Common myeloid progenitor, CD34-positive (primary cell): Measurements from ENCODE around the gene STRN4.

ENCODE experiments used
- CTCF ChIA-PET: fragments of 350-600 bp; sonication (Branson Sonifier 250); formaldehyde crosslinking; loops from one replicate; lab custom pipeline; 2021; ENCODE audit warnings: antibody characterized with exemption; lab: Charles Lee
- POLR2A ChIA-PET: fragments of 350-600 bp; sonication (Branson Sonifier 250); formaldehyde crosslinking; loops from one replicate; lab custom pipeline; 2021; ENCODE audit warnings: antibody characterized with exemption; lab: Charles Lee
- DNase-seq, 3 donors: peaks; one replicate each; pipeline versions ENCODE4 v3.0.0 to v3.0.0-alpha.2; 2013
- H3K27ac ChIP-seq, 2 experiments: 1 replicate in 1 of 2; 2 replicates in 1 of 2; pipeline ENCODE4 v1.7.0; 2013; ENCODE audit warnings: inconsistent platforms in 2 of 2, low read length in 2 of 2, mild to moderate bottlenecking in 2 of 2, low read depth in 1 of 2, moderate library complexity in 1 of 2; ENCODE audit not compliant: severe bottlenecking in 2 of 2, insufficient read depth in 1 of 2, poor library complexity in 1 of 2
- H3K27me3 ChIP-seq, 5 experiments: replicated peaks in 2 of 5; 1 replicate in 3 of 5; 2 replicates in 2 of 5; pipeline versions ENCODE4 v1.6.1 to v1.7.0; 2013; ENCODE audit warnings: low read length in 4 of 5, mild to moderate bottlenecking in 2 of 5, moderate library complexity in 2 of 5, inconsistent platforms in 1 of 5; ENCODE audit not compliant: insufficient read depth in 5 of 5, control insufficient read depth in 4 of 5
- H3K36me3 ChIP-seq, 4 experiments: 1 replicate in 2 of 4; 2 replicates in 2 of 4; pipeline versions ENCODE4 v1.6.1 to v1.7.0; 2013; ENCODE audit warnings: low read length in 3 of 4, control low read depth in 1 of 4, mild to moderate bottlenecking in 1 of 4; ENCODE audit not compliant: control insufficient read depth in 4 of 4, insufficient read depth in 4 of 4
- H3K4me1 ChIP-seq, 4 experiments: 1 replicate in 3 of 4; 2 replicates in 1 of 4; pipeline versions ENCODE4 v1.6.1 to v1.7.1; 2013; ENCODE audit warnings: low read length in 3 of 4, mild to moderate bottlenecking in 3 of 4, control low read depth in 1 of 4, inconsistent platforms in 1 of 4, moderate library complexity in 1 of 4; ENCODE audit not compliant: control insufficient read depth in 4 of 4, insufficient read depth in 4 of 4; ENCODE audit errors: control extremely low read depth in 1 of 4
- H3K4me3 ChIP-seq, 7 experiments: 1 replicate in 4 of 7; 2 replicates in 3 of 7; pipeline versions ENCODE4 v1.5.1 to v1.7.0; 2013; ENCODE audit warnings: mild to moderate bottlenecking in 7 of 7, low read length in 6 of 7, moderate library complexity in 6 of 7, inconsistent platforms in 2 of 7, low read depth in 2 of 7, control low read depth in 1 of 7; ENCODE audit not compliant: insufficient read depth in 4 of 7, control insufficient read depth in 1 of 7; ENCODE audit errors: extremely low read depth in 1 of 7
- H3K9me3 ChIP-seq, 5 experiments: 1 replicate in 4 of 5; 2 replicates in 1 of 5; pipeline versions ENCODE4 v1.6.1 to v1.7.1; 2013; ENCODE audit warnings: low read length in 4 of 5, mild to moderate bottlenecking in 2 of 5, inconsistent platforms in 1 of 5, low read depth in 1 of 5, moderate library complexity in 1 of 5; ENCODE audit not compliant: control insufficient read depth in 4 of 5, insufficient read depth in 2 of 5; ENCODE audit errors: control extremely low read depth in 1 of 5
- WGBS: methylation state at CpG from one replicate; pipeline ENCODE4 v1.1.5; 2013; ENCODE audit not compliant: insufficient coverage; 5-methylcytosine and 5-hydroxymethylcytosine counted together

Gene STRN4

GRCh38 chr19:46710687-46711086 is 35.6 kb downstream of the STRN4 start:
- Histone ChIP-seq H3K27me3 (no peaks in the 10 kb centered on the region), H3K4me1 (peaks cover 10 to 25% (median 22%) of the 10 kb centered on the region in 4 experiments), H3K27ac (no peak overlapping the region), H3K36me3 (peaks cover 0 to 37% (median 15%) of the 10 kb centered on the region in 4 experiments), H3K4me3 (no peak overlapping the region), H3K9me3 (no peaks in the 10 kb centered on the region)
- ChIA-PET POLR2A (no interaction called here), CTCF (interaction anchor here (1.1 to 16.2 kb wide), 2 partner anchors 19 kb away, joined by 4 to 356 read pairs; no protein-coding TSS in a partner anchor)
- 97% methylated on average over 13 of the region's 25 CpGs for WGBS
- DNase-seq = no peak

- DNase-seq = peak; percentile 50 to 74 (median 66)
- POLR2A ChIA-PET = interaction anchor here (0.7 to 1.3 kb wide), 3 partner anchors 16 to 27 kb away, joined by 3 to 4 read pairs (median 3); no protein-coding TSS in a partner anchor
- H3K4me1 ChIP-seq = peaks cover 0 to 1% (median 0%) of the 10 kb centered on the region in 4 experiments
- WGBS = 34% methylated on average over 12 of the region's 21 CpGs
- H3K27ac ChIP-seq = no peak overlapping the region
- CTCF ChIA-PET = interaction anchor here (0.7 to 16.2 kb wide), 19 partner anchors 9 to 230 kb away, joined by 3 to 356 read pairs (median 3); no protein-coding TSS in a partner anchor
- no peaks in the 10 kb centered on the region for H3K27me3 ChIP-seq
- no peak overlapping the region for H3K4me3 ChIP-seq
- H3K9me3 ChIP-seq = no peaks in the 10 kb centered on the region
- peaks cover 4 to 71% (median 37%) of the 10 kb centered on the region in 4 experiments for H3K36me3 ChIP-seq
These were observed 41.7 kb downstream of the STRN4 start for GRCh38 chr19:46704379-46705076.

GRCh38 chr19:46700704-46701103 is 45.5 kb downstream of the STRN4 start:
- Histone ChIP-seq H3K4me3 (no peak overlapping the region), H3K27ac (no peak overlapping the region), H3K36me3 (peaks cover 13 to 81% (median 50%) of the 10 kb centered on the region in 4 experiments), H3K27me3 (no peaks in the 10 kb centered on the region), H3K4me1 (peaks cover 0 to 1% (median 0%) of the 10 kb centered on the region in 4 experiments), H3K9me3 (no peaks in the 10 kb centered on the region)
- WGBS = 93% methylated on average over 12 of the region's 13 CpGs
- POLR2A ChIA-PET = no interaction called here
- no peak for DNase-seq
- CTCF ChIA-PET = no interaction called here

- H3K36me3 ChIP-seq = peaks cover 18 to 95% (median 52%) of the 10 kb centered on the region in 4 experiments
- H3K4me3 ChIP-seq = no peak overlapping the region
- no peaks in the 10 kb centered on the region for H3K9me3 ChIP-seq
- 96% methylated on average over 10 of the region's 11 CpGs for WGBS
- no peak for DNase-seq
- ChIA-PET CTCF (interaction anchor here (3.2 kb wide), 1 partner anchor 31 kb away, joined by 12 read pairs; no protein-coding TSS in a partner anchor), POLR2A (interaction anchor here (0.6 kb wide), 1 partner anchor 32 kb away, joined by 3 read pairs; no protein-coding TSS in a partner anchor)
- no peaks in the 10 kb centered on the region for H3K4me1 ChIP-seq
- no peak overlapping the region for H3K27ac ChIP-seq
- no peaks in the 10 kb centered on the region for H3K27me3 ChIP-seq
These were observed 47.6 kb downstream of the STRN4 start for GRCh38 chr19:46698395-46699321.

- Histone ChIP-seq H3K4me1 (no peaks in the 10 kb centered on the region), H3K27ac (peak overlapping the region in 1 of 2 experiments; percentile 43), H3K27me3 (no peaks in the 10 kb centered on the region), H3K4me3 (no peak overlapping the region), H3K9me3 (no peaks in the 10 kb centered on the region), H3K36me3 (peaks cover 21 to 97% (median 62%) of the 10 kb centered on the region in 4 experiments)
- DNase-seq = peak in 2 of 3 donors; percentile 49 to 60
- ChIA-PET CTCF (interaction anchor here (0.8 to 3.2 kb wide), 3 partner anchors 9 to 54 kb away, joined by 3 to 12 read pairs (median 3); no protein-coding TSS in a partner anchor), POLR2A (interaction anchor here (0.6 kb wide), 2 partner anchors 929 to 1281 kb away, joined by 3 to 5 read pairs; no protein-coding TSS in a partner anchor)
- WGBS = 92% methylated on average over 34 of the region's 39 CpGs
These were observed 48.9 kb downstream of the STRN4 start for GRCh38 chr19:46697204-46697960.

- Histone ChIP-seq H3K27ac (no peak overlapping the region), H3K4me3 (no peak overlapping the region), H3K36me3 (peaks cover 24 to 97% (median 64%) of the 10 kb centered on the region in 4 experiments), H3K4me1 (no peaks in the 10 kb centered on the region), H3K9me3 (no peaks in the 10 kb centered on the region), H3K27me3 (no peaks in the 10 kb centered on the region)
- ChIA-PET CTCF (interaction anchor here (0.5 to 3.2 kb wide), 5 partner anchors 9 to 1598 kb away, joined by 3 to 12 read pairs (median 3); no protein-coding TSS in a partner anchor), POLR2A (interaction anchor here (0.6 kb wide), 2 partner anchors 929 to 1281 kb away, joined by 3 to 5 read pairs; no protein-coding TSS in a partner anchor)
- no peak for DNase-seq
- WGBS = 98% methylated on average over 9 of the region's 9 CpGs
These were observed 49.4 kb downstream of the STRN4 start for GRCh38 chr19:46696866-46697203.
